HL-60 (cell line): Measurements from ENCODE around the gene DIS3L.

ENCODE experiments used
- DNase-seq, 2 experiments: peaks; one replicate each; pipeline ENCODE4 v3.0.0-alpha.2; 2010 to 2020; ENCODE audit warnings: low read depth in 1 of 2, low spot score in 1 of 2
- H3K27ac ChIP-seq: fragments of 250-450 bp; sonication (Bioruptor Pico); replicated peaks from 2 replicates; pipeline ENCODE4 v1.5.1; 2020; ENCODE audit warnings: mild to moderate bottlenecking, moderate library complexity
- H3K27me3 ChIP-seq: fragments of 250-450 bp; sonication (Bioruptor Pico); 2 replicates; pipeline ENCODE4 v1.5.1; 2021; ENCODE audit warnings: mild to moderate bottlenecking, moderate library complexity; ENCODE audit not compliant: insufficient read depth, poor library complexity, severe bottlenecking
- H3K4me3 ChIP-seq: replicated peaks from 2 replicates; pipeline ENCODE4 v1.5.1; 2011; ENCODE audit warnings: mild to moderate bottlenecking, control low read depth, low read length; ENCODE audit not compliant: insufficient read depth
- GABPA ChIP-seq: IDR thresholded peaks from 2 replicates; pipeline ENCODE4 v1.6.1; 2012; ENCODE audit warnings: low read depth
- POLR2AphosphoS5 ChIP-seq: IDR thresholded peaks from 2 replicates; pipeline ENCODE4 v1.6.1; 2012; ENCODE audit warnings: low read depth
- SPI1 ChIP-seq: IDR thresholded peaks from 2 replicates; pipeline ENCODE4 v1.6.1; 2012; ENCODE audit warnings: low read depth, mild to moderate bottlenecking, borderline replicate concordance
- TF ChIP-seq, protein P1 (sequence below): IDR thresholded peaks from 2 replicates; pipeline ENCODE4 v1.6.1; 2012; ENCODE audit warnings: low read depth; ENCODE audit not compliant: insufficient replicate concordance
- TF ChIP-seq, protein P2 (sequence below): IDR thresholded peaks from one replicate; pipeline ENCODE4 v1.5.1; 2011; ENCODE audit warnings: low read length, control low read depth, inconsistent platforms; ENCODE audit not compliant: insufficient read depth

Gene DIS3L

DNA sequence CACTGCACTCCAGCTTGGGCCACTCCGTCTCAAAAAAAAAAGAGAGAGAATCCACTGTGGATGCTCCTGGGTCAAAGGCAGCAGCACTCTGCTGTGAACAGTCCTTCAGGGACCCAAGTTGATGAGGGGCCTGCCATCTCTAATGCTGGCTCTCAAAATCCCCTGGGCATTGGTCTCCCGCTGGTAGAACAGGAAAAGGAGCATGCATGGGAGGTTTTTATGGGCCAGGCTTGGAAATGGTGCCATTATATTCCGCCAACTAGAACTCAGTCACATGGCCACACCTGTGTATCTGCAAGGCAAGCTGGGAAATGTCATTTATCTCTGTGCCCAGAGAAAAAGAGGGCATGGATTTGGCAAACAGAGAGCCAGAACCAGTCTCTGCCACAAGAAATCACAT is 3.4 kb upstream of the DIS3L start:
- no peak overlapping the region for H3K4me3 ChIP-seq

DNA sequence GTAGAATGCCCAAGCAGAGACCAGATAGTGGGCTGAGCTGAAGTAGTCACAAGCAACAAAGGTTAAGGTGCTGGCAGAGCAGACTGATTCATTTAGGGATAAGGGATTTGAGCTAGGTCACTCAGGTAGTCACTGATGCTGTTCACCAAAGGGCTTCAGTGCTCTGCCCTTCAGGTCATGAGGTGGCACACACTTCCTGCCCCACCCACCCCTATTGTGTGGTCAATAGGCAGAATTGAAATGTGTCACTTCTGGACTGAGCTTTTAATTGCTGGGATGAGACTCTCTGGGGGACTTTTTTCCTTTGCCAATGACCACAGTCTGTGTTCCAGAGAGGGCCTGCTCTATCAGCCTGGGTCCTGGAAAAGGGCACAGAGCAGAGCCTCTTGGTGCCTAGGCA is 2.9 kb upstream of the DIS3L start:
- no peaks in the 10 kb centered on the region for H3K27me3 ChIP-seq
- TF ChIP-seq GABPA: no peak
- TF ChIP-seq POLR2AphosphoS5: no peak
- TF ChIP-seq, protein P1, sequence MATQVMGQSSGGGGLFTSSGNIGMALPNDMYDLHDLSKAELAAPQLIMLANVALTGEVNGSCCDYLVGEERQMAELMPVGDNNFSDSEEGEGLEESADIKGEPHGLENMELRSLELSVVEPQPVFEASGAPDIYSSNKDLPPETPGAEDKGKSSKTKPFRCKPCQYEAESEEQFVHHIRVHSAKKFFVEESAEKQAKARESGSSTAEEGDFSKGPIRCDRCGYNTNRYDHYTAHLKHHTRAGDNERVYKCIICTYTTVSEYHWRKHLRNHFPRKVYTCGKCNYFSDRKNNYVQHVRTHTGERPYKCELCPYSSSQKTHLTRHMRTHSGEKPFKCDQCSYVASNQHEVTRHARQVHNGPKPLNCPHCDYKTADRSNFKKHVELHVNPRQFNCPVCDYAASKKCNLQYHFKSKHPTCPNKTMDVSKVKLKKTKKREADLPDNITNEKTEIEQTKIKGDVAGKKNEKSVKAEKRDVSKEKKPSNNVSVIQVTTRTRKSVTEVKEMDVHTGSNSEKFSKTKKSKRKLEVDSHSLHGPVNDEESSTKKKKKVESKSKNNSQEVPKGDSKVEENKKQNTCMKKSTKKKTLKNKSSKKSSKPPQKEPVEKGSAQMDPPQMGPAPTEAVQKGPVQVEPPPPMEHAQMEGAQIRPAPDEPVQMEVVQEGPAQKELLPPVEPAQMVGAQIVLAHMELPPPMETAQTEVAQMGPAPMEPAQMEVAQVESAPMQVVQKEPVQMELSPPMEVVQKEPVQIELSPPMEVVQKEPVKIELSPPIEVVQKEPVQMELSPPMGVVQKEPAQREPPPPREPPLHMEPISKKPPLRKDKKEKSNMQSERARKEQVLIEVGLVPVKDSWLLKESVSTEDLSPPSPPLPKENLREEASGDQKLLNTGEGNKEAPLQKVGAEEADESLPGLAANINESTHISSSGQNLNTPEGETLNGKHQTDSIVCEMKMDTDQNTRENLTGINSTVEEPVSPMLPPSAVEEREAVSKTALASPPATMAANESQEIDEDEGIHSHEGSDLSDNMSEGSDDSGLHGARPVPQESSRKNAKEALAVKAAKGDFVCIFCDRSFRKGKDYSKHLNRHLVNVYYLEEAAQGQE: no peak
- no peak for TF ChIP-seq SPI1
- TF ChIP-seq, protein P2, sequence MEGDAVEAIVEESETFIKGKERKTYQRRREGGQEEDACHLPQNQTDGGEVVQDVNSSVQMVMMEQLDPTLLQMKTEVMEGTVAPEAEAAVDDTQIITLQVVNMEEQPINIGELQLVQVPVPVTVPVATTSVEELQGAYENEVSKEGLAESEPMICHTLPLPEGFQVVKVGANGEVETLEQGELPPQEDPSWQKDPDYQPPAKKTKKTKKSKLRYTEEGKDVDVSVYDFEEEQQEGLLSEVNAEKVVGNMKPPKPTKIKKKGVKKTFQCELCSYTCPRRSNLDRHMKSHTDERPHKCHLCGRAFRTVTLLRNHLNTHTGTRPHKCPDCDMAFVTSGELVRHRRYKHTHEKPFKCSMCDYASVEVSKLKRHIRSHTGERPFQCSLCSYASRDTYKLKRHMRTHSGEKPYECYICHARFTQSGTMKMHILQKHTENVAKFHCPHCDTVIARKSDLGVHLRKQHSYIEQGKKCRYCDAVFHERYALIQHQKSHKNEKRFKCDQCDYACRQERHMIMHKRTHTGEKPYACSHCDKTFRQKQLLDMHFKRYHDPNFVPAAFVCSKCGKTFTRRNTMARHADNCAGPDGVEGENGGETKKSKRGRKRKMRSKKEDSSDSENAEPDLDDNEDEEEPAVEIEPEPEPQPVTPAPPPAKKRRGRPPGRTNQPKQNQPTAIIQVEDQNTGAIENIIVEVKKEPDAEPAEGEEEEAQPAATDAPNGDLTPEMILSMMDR: no peak
- H3K27ac ChIP-seq: no peak overlapping the region

More for the DNA sequence above, 3.4 kb upstream of the DIS3L start:
- TF ChIP-seq SPI1 (no peak), POLR2AphosphoS5 (no peak), GABPA (no peak)
- TF ChIP-seq, protein P2: no peak
- TF ChIP-seq, protein P1: no peak
- DNase-seq: no peak
- Histone ChIP-seq H3K27me3 (no peaks in the 10 kb centered on the region), H3K27ac (no peak overlapping the region)

DNA sequence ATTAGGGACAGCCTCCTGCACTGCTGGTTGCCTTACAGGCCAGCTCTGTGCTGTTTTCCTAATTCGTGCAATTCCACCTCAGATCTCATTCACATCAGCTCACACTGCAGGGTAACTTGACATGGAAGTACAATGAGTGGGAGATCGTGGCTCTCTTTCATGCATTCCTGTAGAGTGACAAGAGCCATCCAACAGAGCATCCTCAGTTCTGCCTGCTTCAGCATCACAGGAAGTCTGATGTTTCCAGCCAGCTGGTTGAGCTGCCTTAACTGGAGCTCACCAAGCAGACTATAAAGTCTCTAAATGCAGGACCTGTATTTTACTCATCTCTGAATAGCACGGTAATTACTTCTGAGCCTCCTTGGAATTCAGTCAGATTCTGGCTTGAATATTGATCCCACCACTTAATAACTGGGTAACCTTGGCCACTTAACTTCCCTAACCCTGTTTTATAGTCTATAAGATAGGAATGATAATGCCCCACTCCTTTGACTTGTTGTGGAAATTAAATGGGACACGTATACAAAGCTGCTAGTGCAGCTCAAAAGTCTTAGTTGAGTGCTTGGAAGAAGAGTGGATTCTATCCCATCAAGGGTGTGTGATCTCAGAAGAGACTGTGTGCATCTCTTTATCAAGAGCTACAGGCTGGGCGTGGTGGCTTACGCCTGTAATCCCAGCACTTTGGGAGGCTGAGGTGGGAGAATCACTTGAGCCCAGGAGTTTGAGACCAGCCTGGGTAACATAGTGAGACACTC is 1.4 kb upstream of the DIS3L start:
- H3K27ac ChIP-seq: no peak overlapping the region
- no peak for DNase-seq
- TF ChIP-seq POLR2AphosphoS5: no peak
- TF ChIP-seq, protein P2: no peak
- TF ChIP-seq SPI1: no peak
- no peak for TF ChIP-seq GABPA
- TF ChIP-seq, protein P1: no peak
- no peak overlapping the region for H3K4me3 ChIP-seq
- no peaks in the 10 kb centered on the region for H3K27me3 ChIP-seq

More for the DNA sequence above, 2.9 kb upstream of the DIS3L start:
- H3K4me3 ChIP-seq: no peak overlapping the region
- no peak for DNase-seq
